NK-92 treated with Interleukin-12 subunit alpha and Interleukin-12 subunit beta, amount 100 ng/mL, for 24 hours (cell line): ENCODE results near the gene RAB31.

Experiments used
- DNase-seq: peaks from one replicate; lab custom pipeline; 2025; lab: John Stamatoyannopoulos, UW

Gene RAB31

DNA sequence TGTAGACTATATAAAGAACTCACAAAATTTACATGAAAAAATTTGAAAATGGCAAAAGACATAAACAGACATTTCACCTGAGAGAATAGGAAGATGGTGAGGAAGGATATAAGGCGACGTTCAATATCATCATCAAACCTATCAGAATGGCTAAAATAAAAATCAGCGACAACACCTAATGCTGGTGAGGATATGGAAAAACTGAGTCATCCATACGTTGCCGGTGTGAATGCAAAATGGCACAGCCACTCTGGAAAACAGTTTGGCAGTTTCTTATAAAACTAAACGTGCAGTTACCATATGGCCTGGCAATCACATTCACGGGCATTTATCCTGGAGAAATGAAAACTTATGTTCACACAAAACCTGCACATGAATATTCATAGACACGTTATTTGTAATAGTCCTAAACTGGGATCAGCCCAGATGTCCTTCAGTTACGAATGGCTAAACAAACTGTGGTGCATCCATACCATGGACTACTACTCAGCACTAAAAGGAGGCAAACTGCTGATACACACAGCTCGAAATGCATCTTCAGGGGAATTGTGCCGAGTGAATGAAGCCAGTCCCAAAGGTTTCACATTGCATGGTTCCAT, 114.6 kb downstream of the RAB31 start:
- DNase-seq = no peak

DNA sequence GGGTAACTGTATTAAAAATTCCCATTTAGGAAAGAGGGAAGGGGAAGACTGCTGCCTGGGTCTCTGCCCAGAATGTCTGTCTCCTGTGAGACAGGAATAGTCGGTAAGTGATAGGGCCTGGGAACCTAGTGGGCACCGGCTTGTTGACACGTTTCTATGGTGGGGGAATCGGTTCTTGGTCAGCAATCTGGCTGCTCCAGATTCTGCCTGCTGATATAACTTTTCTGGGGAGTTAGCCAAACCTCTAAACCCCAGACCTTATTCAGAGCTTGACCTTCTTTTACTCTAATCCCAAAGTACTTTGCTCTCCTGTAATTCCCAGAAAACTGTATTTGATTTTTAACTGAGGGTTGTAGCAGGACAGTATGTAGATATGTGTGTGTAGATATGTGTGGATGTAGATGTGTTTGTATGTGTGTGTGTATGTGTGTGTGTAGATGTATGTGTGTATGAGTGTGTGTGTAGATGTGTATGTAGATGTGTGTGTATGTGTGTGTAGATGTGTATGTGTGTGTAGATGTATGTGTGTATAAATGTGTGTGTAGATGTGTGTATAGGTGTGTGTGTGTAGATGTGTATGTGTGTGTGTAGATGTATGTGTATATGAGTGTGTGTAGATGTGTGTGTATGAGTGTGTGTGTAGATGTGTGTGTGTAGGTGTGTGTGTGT, 115.8 kb downstream of the RAB31 start:
- no peak for DNase-seq

DNA sequence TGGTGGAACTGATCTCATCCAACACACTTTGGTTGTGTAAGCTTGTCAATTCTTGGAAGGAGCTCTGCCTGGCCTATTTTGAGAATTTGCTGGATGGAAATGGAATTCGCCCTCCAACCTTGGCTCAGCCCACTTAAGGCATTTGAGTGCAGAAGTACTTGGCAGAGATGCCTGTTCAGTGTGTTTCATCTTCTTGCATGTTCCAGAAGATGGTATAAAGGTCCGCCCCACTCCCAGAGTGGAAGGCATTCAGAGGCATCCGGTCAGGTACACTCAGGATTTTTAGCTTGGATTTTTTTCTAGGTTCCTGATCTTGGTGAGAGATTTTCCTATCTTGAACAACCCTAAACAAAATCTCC, 116.4 kb downstream of the RAB31 start:
- no peak for DNase-seq

DNA sequence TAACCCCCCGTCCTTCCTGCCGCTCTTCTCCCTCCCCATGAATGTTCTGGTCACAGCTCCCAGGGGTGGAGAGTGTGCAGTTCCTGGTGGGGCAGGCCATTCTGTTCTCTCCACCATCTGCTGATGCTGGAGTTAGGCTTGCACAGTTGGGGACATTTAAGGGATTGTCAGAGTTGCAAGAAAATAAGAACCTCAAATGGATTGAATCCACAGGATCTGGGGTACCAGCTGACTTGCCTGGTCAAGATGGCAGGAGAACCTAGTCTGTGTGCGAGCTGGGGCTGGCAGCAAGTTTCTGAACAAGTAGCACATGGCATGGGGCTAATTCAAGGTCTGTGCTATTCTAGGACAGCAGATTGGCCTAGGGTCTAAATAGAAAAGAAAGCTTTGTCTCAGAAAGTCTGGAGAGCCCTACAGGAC, 116.9 kb downstream of the RAB31 start:
- DNase-seq = no peak

DNA sequence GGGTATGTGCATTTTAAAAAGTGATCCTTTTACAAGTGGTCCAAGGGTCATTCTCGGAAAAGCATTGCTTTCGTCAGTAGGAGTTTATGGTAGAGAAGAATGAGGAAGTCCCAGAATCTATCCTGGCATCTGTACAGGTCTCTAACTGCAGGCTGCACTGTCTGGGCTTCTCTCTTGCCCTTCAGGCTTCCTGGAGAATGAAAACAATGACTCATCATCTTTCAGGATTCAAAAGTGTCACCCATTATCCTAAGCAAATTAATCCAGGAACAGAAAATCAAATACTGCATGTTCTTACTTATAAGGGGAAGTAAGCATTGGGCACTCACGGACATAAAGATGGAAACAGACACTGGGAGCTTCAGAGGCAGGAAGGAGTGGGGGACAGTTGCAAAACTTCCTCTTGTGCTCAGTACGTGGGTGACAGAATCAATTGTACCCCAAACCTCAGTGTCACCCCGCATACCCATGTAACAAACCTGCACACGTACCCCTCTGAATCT, 117.5 kb downstream of the RAB31 start:
- no peak for DNase-seq

DNA sequence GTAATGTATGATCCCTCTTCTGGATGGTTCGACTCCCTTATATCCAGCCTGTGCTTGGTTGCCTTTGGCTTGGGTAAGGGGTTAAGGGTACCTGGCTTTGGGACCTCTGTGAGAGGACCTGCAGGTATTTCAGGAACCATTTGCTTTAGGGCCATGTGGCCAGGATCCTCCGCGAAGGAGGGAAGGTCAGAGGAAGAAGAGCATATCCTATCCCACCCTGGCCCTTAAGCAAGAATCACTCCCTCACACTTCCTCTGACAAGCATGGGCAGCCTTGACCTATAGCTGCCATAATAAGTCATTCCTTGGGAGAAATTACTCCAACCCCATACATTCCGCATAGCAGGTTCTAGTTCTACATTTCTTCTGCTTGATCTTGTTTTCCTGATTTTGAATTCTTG, 118.6 kb downstream of the RAB31 start:
- DNase-seq = no peak

DNA sequence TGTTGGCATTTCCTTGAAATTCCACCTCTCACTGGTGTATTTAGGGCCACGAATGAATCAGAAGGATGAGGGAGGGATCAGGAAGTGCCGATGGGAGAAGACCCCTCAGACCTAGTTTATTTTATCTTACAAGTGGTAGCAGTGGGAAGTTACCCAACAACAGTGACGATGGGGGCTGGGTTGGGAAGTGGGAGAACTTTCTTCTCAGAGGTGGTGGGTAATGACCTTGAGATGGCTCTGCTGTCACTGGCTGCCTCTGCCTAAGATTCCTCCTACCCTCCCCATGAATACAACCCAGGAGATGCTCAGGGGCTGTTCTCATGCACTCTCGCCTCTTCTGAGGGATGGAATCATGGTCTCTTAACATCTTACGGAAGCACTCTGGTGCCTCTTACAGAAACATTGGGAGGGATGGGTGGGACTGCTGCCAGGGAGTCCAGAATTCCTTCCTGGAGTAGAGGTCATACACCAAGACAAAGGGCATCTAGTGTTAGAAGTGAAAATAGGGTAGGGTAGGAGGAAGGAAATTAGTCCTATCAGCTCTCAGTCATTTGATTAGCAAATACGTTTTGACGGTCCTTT, 119.2 kb downstream of the RAB31 start:
- DNase-seq = no peak

DNA sequence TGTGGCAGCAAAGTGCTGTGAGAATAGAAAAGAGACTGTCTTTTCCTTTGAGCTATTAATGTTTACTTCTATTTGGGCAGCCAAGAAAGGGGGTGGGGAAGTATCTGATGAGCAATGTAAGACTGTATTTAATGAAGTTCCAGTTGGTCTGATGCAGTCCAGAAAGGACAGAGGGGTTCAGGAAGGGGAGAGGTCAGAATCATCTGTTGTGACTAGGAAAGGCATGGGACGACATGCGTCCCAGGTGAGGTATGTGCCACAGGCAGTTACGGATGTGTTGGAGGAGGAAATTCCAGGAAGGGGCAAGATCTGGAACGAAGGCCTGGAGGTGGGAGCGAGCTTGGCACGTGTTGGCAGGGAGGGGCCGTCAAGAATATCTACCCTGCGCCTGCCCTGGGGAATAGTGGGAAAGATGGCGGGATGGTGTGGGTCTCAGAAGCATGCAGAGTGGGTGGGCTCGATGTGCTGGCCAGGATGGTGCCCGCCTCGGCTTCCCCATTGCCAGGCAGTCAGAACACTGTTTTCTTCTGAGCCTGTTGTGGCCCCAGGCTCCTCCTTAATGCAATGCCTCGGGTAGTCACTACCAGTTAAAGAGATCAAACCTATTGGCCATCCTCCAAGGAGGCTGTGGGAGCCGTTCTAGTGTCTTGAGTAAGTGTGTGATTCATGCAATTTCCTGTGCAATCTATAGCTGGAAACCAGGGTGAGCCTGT, 119.8 kb downstream of the RAB31 start:
- no peak for DNase-seq

DNA sequence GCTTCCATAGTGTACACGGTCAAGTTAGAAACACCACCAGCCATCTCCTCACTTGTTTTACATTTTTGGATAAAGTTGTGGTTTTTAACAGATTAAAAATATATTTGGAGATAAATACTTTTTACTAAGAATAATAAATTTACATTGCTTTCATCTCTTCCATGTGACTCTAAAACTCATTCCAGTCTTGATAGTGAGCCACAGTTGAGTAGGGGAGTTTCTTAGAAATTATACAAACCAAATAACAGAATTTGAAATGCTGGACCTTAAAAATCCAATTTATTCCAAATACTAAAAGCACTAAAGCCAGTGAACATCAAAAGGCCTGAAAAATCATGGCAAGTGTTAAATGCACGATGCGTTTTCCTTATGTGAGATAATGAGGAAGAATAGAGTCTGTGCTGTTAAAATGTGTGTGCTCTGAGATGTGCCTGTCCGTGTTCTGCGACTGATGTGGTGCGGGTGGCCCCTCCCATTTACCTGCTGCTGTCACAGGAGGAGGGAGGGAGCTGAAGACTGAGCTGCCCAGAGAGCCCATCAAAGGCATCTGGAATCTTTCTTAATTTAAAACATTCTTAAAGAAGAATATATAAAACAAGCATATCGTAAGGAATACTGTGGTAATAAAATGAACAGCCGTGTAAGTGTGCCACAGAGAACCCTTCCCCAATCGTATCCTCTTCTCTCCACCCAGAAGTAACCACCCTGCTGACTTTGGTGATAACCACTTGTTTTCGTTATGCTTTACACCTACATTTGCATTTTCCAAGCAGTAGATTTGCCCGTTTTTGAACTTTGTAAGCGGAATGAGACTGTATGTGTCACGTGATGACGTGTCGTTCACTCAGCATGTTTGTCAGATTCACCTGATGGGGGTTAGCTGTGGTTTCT, 120.7 kb downstream of the RAB31 start:
- no peak for DNase-seq

DNA sequence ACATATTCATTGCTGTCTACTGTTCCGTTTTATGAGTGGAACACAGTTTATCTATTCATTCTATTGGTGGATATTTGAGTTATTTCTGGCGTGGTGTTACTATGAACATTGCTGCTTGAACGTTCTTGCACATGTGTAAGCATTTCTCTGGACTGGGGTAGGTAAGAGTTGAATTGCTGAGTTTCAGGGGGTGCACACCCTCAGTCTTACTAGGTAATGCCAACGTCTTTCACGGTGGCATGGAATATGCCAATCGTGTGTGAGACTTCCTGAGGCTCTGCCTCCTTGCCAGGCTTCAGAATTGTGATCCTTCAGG, 121.3 kb downstream of the RAB31 start:
- no peak for DNase-seq

DNA sequence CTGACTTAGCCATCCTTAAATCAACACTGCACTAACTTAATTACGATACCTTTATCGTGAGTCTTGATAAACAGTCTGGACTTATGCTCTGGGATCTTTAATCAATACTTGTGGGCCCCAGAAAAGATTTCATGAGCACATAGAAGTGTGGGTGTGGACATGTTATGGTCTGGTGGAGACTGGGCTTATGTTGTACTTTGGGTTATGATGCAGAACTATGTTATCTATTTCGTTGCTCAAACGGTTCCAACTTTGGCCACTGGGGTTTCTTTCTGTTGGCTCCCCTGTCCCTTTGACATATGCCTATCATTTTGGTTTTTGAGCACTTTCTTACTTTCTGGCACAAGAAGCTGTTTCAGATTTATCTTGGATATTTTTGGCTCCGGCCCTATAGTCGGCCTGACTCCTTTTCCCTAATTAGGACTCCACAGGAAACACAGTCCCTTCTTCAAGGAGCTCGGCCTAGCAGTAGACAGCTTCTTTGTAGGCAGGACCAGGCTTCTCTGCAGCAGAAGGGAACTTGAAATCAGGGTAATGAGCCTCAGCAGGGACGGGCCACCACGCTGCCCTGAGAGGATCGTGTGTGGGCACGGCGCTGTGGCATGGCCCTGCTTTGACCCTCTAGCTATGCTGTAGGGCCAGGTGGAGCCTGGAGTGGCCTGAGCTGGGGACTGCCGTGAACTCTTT, 123.1 kb downstream of the RAB31 start:
- DNase-seq = no peak

DNA sequence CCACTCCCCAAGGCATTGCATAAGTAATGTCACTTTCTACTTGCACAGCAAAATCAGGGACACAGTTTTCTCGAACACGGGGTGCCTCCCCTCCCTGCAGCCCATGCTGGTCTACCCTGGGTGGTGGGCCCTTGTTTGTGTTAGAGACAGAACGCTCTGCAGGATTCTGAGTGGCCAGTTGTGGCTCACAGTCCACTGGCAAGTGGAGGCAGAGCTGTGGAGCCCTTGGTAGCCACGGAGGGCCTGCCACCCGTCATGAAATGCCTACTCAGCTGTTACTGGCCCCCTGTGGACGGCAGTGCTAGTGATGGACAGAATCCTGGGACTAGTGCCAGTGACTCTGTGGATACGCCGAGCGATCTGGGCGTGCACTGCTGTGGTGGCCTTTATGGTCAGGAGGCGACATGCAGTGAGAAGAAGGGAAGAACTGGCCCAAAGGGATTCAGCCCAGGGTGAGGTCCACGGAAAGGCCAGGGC, 123.7 kb downstream of the RAB31 start:
- DNase-seq = no peak

DNA sequence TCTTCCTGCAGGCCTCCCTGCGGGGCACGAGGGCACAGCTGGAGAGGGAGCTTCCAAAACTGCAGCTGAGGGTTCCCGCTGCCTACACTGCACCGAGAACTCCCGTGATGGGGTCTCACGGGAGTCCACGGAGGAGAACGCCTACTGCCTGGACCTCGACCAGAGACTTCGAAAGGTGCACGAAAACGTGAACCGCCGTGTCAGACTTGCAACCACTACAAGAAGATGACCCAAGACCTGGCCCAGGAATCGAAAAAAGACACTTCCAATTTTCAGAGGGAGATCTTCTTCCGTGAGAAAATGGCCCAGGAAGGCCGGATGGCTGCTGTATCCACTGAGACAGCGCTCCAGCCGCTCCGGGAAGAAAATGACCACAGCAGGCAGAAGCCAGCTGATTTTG, 124.8 kb downstream of the RAB31 start:
- DNase-seq = no peak

DNA sequence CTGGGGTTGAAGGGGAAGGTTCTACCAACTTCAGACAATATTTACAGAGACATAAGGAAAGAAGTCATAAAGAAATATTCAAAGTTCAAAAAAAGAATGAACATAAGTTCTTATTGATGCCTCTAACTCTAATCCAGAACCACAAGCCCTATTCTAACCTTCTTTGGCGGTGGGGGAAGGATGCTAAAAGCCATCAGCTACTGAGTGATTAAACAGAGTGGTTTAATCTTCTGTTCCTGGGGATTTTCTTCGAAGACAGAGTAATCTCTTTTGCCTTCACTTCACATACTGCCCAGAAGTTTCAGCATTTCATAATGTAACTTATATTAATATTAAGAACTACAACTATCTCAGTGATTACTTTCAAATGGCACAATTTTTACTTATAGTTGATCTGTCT, 126.5 kb downstream of the RAB31 start:
- no peak for DNase-seq

DNA sequence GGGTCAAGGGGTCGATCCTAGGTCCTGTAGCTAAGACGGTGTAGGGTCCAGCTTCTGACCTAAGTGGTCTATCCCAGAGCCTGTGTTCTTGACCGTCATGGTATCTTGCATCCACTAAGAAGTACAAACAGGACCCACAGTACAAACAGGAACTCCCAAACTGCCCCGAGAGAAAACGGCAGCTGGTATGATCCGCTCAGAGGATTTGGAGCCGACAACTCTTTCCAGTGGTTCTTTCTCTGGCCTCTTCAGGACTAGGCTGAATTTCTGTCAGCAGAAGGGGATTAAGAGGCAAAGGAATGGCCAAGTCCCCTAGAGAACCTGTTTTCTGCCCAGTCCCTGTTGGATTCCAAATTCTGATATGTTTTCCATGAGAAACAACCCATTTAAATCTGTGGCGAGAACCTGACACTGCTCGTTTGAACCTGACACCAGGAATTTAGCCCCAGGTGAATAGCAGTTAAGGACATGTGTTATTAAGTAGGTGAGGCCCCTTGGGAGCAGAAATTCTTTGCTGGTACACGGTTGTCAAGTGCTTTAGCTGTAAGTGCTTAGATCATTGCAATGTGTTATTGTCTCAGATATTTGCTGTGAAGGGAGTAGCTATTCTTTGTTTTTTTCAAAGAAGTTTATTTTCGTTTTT, 127.1 kb downstream of the RAB31 start:
- no peak for DNase-seq

DNA sequence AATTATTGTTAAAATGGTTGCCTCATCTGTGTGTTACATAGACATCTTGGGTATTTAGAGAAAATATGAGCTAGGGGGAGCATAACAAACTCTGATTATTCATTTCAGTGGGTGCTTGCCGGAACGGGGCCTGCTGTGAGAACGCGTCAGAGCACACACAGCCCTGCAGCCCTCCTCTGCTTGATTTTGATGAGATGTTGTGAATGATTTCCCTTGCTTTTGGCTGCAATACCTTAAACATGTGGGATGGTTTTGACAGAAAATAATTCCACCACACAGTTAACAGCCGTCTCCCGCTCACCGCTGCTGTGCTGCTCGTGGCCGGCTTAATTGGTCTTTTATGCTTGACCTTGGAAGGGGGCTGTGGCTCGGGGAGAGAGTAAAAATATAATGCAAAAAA, 127.7 kb downstream of the RAB31 start:
- no peak for DNase-seq

DNA sequence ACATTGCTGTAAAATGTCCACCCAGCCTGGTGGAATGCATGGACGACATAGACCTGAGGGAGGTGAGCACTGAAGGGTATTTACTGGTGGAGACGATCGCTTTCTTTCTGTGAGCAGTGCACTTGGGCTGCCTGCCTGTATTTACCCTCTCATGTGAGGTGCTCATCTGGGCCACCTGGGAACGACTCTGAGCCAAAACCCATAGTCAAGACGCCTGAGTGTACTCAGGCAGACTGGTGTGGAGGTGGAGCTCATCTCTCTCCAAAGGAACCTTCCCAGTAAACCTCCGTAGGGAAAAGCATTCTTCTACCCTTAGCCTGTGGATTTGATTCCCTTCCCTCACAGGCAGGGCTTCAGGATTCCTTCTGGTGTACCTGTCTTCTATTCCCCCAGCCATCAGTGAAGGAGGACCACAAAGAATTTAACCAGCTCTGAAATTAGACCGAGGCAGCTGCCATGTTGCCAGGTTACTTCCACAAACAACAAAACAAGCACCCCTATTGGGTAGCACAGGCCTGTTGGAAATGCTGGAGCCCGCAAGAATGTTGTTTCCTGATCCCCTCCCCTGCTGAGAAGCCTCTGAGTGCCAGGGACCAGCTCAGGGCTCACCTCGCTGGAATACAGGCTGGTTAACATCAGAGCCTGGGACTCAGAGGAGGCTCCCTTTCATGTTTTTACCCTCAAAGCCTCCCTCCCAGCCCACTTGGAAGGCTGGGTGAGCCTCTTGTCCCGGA, 130.2 kb downstream of the RAB31 start:
- DNase-seq = no peak

DNA sequence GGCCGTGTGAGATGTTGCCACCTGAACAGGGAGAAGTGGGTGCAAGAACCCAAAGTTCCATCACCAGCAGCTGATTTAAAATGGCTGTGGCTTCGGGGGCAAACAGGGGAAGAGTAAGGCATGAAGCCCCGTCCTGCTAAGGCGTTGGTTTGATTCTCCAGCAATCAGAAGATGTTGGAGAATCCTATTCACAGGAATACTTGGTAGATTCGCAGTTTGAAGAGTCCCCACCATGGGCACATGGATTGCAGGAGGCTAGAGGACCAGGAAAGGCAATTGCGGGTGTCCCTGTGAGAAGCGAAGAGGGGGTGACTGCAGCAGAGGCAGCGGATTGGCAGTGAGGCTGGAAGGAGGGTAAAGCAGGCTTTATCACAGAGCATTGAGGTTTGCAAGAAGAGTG, 131.1 kb downstream of the RAB31 start:
- DNase-seq = no peak

DNA sequence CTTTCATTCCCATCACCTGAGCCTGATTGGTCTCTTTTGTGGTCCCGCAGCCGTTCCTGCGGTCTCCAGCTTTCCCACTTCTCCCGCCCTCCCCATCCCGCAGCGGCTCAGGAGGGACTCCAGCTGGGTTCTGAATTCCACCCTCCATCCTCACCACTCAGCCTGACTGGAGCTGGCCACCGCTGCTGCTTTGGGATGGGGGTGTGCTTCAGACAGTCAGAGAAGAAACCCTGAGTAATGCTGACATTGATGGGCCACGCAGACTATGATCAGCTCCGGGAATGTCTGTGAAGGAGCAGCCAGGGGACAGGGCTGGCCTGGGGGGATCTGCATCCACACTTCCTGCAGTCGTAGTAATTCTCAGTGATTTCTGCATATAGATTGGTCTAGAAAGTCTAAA, 131.8 kb downstream of the RAB31 start:
- no peak for DNase-seq

DNA sequence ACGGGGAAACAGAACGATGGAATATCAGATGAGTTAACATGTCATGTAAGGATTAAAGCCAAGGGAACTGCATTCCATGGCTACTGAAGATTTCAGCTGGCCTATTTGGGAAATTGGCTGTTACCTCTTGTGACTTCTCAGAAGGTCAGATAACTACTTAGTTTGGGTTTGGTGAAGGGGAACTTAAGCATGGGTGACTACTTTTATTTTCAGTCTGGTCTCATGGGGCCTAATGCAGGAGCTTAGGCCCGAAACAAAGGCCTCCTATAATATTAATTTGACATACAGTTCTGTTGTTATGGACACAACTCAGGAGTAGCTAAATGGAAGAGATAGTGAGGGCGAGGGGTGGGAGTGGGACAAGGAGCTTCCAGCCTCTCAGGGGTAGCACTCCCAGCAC, 133.7 kb downstream of the RAB31 start:
- DNase-seq = no peak
